Measurements from ENCODE around the gene ERBB2. TPM values are rescaled to one million over a fixed set of nuclear protein-coding genes. Genes with fewer than 3 reads are reported as not detected.

The ERBB2 gene
- total and polyA plus RNA-seq, 2 experiments from 2014 or later: 46.2 to 196 TPM

DNA sequence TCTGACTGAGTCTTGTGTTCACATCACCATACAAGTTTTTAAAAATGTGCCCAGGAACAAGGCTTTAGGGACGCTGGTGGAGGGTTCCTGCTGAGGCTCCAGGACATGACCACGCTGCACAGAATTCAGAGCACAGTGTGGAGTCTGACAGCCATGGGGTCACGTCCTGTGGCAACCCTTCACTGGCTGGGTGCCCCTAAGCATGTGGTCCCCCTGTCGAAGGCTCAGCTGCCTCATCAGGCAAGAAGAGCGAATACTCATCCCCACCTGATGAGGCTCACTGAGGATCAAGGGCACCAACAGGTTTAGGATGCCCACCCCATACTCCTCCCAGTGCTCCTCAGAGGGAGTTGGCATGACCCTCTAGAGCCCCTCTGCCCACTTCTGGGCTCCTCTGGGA, 25.7 kb upstream of the ERBB2 start (continued):
- TF ChIP-seq, protein P1, sequence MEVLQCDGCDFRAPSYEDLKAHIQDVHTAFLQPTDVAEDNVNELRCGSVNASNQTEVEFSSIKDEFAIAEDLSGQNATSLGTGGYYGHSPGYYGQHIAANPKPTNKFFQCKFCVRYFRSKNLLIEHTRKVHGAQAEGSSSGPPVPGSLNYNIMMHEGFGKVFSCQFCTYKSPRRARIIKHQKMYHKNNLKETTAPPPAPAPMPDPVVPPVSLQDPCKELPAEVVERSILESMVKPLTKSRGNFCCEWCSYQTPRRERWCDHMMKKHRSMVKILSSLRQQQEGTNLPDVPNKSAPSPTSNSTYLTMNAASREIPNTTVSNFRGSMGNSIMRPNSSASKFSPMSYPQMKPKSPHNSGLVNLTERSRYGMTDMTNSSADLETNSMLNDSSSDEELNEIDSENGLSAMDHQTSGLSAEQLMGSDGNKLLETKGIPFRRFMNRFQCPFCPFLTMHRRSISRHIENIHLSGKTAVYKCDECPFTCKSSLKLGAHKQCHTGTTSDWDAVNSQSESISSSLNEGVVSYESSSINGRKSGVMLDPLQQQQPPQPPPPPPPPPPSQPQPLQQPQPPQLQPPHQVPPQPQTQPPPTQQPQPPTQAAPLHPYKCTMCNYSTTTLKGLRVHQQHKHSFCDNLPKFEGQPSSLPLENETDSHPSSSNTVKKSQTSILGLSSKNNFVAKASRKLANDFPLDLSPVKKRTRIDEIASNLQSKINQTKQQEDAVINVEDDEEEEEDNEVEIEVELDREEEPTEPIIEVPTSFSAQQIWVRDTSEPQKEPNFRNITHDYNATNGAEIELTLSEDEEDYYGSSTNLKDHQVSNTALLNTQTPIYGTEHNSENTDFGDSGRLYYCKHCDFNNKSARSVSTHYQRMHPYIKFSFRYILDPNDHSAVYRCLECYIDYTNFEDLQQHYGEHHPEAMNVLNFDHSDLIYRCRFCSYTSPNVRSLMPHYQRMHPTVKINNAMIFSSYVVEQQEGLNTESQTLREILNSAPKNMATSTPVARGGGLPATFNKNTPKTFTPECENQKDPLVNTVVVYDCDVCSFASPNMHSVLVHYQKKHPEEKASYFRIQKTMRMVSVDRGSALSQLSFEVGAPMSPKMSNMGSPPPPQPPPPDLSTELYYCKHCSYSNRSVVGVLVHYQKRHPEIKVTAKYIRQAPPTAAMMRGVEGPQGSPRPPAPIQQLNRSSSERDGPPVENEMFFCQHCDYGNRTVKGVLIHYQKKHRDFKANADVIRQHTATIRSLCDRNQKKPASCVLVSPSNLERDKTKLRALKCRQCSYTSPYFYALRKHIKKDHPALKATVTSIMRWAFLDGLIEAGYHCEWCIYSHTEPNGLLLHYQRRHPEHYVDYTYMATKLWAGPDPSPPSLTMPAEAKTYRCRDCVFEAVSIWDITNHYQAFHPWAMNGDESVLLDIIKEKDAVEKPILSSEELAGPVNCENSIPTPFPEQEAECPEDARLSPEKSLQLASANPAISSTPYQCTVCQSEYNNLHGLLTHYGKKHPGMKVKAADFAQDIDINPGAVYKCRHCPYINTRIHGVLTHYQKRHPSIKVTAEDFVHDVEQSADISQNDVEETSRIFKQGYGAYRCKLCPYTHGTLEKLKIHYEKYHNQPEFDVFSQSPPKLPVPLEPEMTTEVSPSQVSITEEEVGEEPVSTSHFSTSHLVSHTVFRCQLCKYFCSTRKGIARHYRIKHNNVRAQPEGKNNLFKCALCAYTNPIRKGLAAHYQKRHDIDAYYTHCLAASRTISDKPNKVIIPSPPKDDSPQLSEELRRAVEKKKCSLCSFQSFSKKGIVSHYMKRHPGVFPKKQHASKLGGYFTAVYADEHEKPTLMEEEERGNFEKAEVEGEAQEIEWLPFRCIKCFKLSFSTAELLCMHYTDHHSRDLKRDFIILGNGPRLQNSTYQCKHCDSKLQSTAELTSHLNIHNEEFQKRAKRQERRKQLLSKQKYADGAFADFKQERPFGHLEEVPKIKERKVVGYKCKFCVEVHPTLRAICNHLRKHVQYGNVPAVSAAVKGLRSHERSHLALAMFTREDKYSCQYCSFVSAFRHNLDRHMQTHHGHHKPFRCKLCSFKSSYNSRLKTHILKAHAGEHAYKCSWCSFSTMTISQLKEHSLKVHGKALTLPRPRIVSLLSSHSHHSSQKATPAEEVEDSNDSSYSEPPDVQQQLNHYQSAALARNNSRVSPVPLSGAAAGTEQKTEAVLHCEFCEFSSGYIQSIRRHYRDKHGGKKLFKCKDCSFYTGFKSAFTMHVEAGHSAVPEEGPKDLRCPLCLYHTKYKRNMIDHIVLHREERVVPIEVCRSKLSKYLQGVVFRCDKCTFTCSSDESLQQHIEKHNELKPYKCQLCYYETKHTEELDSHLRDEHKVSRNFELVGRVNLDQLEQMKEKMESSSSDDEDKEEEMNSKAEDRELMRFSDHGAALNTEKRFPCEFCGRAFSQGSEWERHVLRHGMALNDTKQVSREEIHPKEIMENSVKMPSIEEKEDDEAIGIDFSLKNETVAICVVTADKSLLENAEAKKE (CRISPR knock-in tag; IDR thresholded peaks at IDR 0.05): no peak
- no peak for TF ChIP-seq ZNF114 (CRISPR knock-in tag; IDR thresholded peaks at IDR 0.05)
- TF ChIP-seq NANOG (IDR thresholded peaks at IDR 0.05; ENCODE audit: borderline replicate concordance): no peak
- TF ChIP-seq, protein P2, sequence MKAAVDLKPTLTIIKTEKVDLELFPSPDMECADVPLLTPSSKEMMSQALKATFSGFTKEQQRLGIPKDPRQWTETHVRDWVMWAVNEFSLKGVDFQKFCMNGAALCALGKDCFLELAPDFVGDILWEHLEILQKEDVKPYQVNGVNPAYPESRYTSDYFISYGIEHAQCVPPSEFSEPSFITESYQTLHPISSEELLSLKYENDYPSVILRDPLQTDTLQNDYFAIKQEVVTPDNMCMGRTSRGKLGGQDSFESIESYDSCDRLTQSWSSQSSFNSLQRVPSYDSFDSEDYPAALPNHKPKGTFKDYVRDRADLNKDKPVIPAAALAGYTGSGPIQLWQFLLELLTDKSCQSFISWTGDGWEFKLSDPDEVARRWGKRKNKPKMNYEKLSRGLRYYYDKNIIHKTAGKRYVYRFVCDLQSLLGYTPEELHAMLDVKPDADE (IDR thresholded peaks at IDR 0.05): no peak

DNA sequence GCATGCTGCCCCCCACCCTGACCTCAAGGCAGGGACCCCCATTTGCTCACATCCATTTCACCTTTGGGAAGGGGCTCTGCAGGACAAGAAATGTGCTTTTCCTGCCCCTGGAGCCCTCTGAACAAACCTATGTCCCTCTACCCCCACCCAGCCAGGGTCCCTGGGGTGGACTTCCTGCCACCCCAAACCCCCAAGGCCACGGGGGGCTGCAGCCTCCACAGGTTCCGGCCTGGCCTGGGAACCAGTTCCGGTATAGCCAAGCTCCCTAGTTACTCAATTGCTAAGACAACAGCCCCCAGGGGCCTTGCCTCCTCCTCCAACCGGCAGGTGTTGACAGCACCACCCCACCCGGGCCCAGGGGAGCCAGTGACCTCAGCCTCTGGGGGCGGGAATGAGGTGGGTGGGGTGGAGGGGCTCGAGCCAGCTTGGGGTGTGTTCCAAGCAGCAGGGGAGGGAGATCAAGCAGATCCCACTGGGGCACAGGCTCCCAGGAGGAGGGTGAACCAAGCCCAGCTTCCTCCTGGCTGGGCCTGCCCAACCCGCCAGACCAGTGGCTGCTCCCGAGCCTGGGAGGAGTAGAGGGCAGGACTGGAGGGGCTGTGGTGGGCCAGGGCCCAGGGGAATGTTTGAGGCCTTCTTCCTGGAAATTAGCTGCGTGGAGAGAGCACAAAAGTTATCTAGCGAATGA, 25.0 kb upstream of the ERBB2 start:
- Histone ChIP-seq H2AFZ (no peak overlapping the region), H3K27me3 (ENCODE audit: insufficient read depth) (no peaks in the 10 kb centered on the region), H3K9me2 (ENCODE audit: insufficient read depth) (no peaks in the 10 kb centered on the region), H3K4me1 (ENCODE audit: insufficient read depth) (0 out of 2 replicates have a peak, but pooled peaks cover 5% of the 10 kb centered on the region), H3K4me3 (no peak overlapping the region), H3K36me3 (ENCODE audit: insufficient read depth) (no peaks in the 10 kb centered on the region), H3K79me2 (replicated peaks; ENCODE audit: insufficient read depth) (no peaks in the 10 kb centered on the region), H4K20me1 (replicated peaks; ENCODE audit: insufficient read depth) (no peaks in the 10 kb centered on the region), H3F3A (replicated peaks; ENCODE audit: low read depth) (no peaks in the 10 kb centered on the region), H3K27ac (ENCODE audit: low read depth) (peak overlapping the region; percentile 50; the same call in 1 of the 2 replicates), H3K4me2 (no peak overlapping the region)
- H3K9me3 Mint-ChIP-seq: no peaks in the 10 kb centered on the region
- H3K4me3 Mint-ChIP-seq: no peak overlapping the region
- H3K27me3 Mint-ChIP-seq (ENCODE audit: insufficient read depth, low read depth, poor library complexity): peaks cover 35% of the 10 kb centered on the region
- peaks cover 30% of the 10 kb centered on the region for H3K4me1 Mint-ChIP-seq
- no peak for DNase-seq (ENCODE audit: low spot score)
- peak; percentile 45 for ATAC-seq
- H3K27ac Mint-ChIP-seq: no peak overlapping the region
- H3K36me3 Mint-ChIP-seq (ENCODE audit: low read depth): peaks cover 5% of the 10 kb centered on the region; the same call in 1 of the 3 replicates
- TF ChIP-seq EZH2 (IDR thresholded peaks at IDR 0.05; ENCODE audit: low read depth, unreplicated experiment): no peak
- TF ChIP-seq, protein P2 (IDR thresholded peaks at IDR 0.05): no peak
- TF ChIP-seq, protein P1 (CRISPR knock-in tag; IDR thresholded peaks at IDR 0.05): no peak

Data from GM23338 (cell line).